ENCODE results near the gene MST1.

Gene MST1

GRCh38 chr3:49703956-49704355 lies 14.7 kb upstream of the MST1 start:
- H3K9ac ChIP-seq (ENCODE audit: low read depth, low read length, poor library complexity), result peak overlapping the region; percentile 67
- no peaks in the 10 kb centered on the region for H3K79me1 ChIP-seq (ENCODE audit: low read depth, low read length)
- DNase-seq (ENCODE audit: low spot score), result no peak
- no peak overlapping the region for H3K23ac ChIP-seq (ENCODE audit: low read depth, low read length, poor library complexity)
- H4K8ac ChIP-seq (ENCODE audit: low read depth, low read length), result no peak overlapping the region
- H3K4ac ChIP-seq (ENCODE audit: low read length), result no peak overlapping the region
- peaks cover 0 to 2% of the 10 kb centered on the region in 2 donors for H3K4me1 ChIP-seq (ENCODE audit: control insufficient read depth in 2 of 2, insufficient read depth in 1 of 2, low read depth in 1 of 2, low read length in 2 of 2)
- no peaks in the 10 kb centered on the region for H3K27me3 ChIP-seq (ENCODE audit: control insufficient read depth in 3 of 3, insufficient read depth in 3 of 3, low read depth in 1 of 3, low read length in 3 of 3)
- no peak overlapping the region for H3K14ac ChIP-seq (ENCODE audit: low read length)
- no peak overlapping the region for H3K4me3 ChIP-seq (ENCODE audit: low read length in 2 of 2)
- H2BK12ac ChIP-seq (ENCODE audit: low read length), result no peak overlapping the region
- no peak overlapping the region for H2BK15ac ChIP-seq (ENCODE audit: low read length)
- WGBS, 2 donors (ENCODE audit: extremely low coverage in 2 of 2, insufficient read length in 2 of 2, insufficient replicate concordance in 1 of 2), result no CpG with 5 or more reads among the region's 7 CpGs
- H3K4me2 ChIP-seq (ENCODE audit: insufficient read depth, low read length, poor library complexity, severe bottlenecking), result no peak overlapping the region
- no peak overlapping the region for H2BK120ac ChIP-seq (ENCODE audit: low read depth, low read length)
- H3K27ac ChIP-seq (replicated peaks; ENCODE audit: low read length), result no peak overlapping the region
- H4K91ac ChIP-seq (ENCODE audit: low read depth, low read length, poor library complexity), result no peak overlapping the region
- no peak overlapping the region for H2AK5ac ChIP-seq (ENCODE audit: low read depth, low read length)
- H2BK5ac ChIP-seq (ENCODE audit: low read length), result no peak overlapping the region
- peaks cover 0 to 2% of the 10 kb centered on the region in 2 donors for H3K9me3 ChIP-seq (replicated peaks in 1 of 2; ENCODE audit: control insufficient read depth in 2 of 2, insufficient read depth in 1 of 2, low read depth in 1 of 2, low read length in 2 of 2)
- H3K36me3 ChIP-seq (replicated peaks in 1 of 2; ENCODE audit: control insufficient read depth in 2 of 2, insufficient read depth in 2 of 2, low read length in 2 of 2), result peaks cover 15 to 43% of the 10 kb centered on the region in 2 donors
- H3K18ac ChIP-seq (ENCODE audit: low read length), result no peak overlapping the region
- H2AFZ ChIP-seq (ENCODE audit: low read length), result no peak overlapping the region

GRCh38 chr3:49703443-49703927 lies 14.2 kb upstream of the MST1 start:
- no peak overlapping the region for H3K4me2 ChIP-seq (ENCODE audit: insufficient read depth, low read length, poor library complexity, severe bottlenecking)
- no CpG with 5 or more reads among the region's 14 CpGs for WGBS, 2 donors (ENCODE audit: extremely low coverage in 2 of 2, insufficient read length in 2 of 2, insufficient replicate concordance in 1 of 2)

GRCh38 chr3:49702672-49703071 lies 13.4 kb upstream of the MST1 start:
- Histone ChIP-seq H2BK15ac (ENCODE audit: low read length) (no peak overlapping the region), H3K18ac (ENCODE audit: low read length) (no peak overlapping the region), H3K27me3 (ENCODE audit: control insufficient read depth in 3 of 3, insufficient read depth in 3 of 3, low read depth in 1 of 3, low read length in 3 of 3) (no peaks in the 10 kb centered on the region), H3K4me2 (ENCODE audit: insufficient read depth, low read length, poor library complexity, severe bottlenecking) (no peak overlapping the region), H3K4me1 (ENCODE audit: control insufficient read depth in 2 of 2, insufficient read depth in 1 of 2, low read depth in 1 of 2, low read length in 2 of 2) (peaks cover 0 to 2% of the 10 kb centered on the region in 2 donors), H3K14ac (ENCODE audit: low read length) (no peak overlapping the region), H2BK5ac (ENCODE audit: low read length) (no peak overlapping the region), H2AFZ (ENCODE audit: low read length) (no peak overlapping the region), H4K91ac (ENCODE audit: low read depth, low read length, poor library complexity) (no peak overlapping the region), H4K8ac (ENCODE audit: low read depth, low read length) (peak overlapping the region; percentile 77), H2BK120ac (ENCODE audit: low read depth, low read length) (no peak overlapping the region), H2AK5ac (ENCODE audit: low read depth, low read length) (no peak overlapping the region), H3K4ac (ENCODE audit: low read length) (no peak overlapping the region), H3K9ac (ENCODE audit: low read depth, low read length, poor library complexity) (peak overlapping the region; percentile 50), H3K9me3 (replicated peaks in 1 of 2; ENCODE audit: control insufficient read depth in 2 of 2, insufficient read depth in 1 of 2, low read depth in 1 of 2, low read length in 2 of 2) (peaks cover 0 to 2% of the 10 kb centered on the region in 2 donors), H2BK12ac (ENCODE audit: low read length) (no peak overlapping the region), H3K79me1 (ENCODE audit: low read depth, low read length) (no peaks in the 10 kb centered on the region), H3K23ac (ENCODE audit: low read depth, low read length, poor library complexity) (no peak overlapping the region), H3K4me3 (ENCODE audit: low read length in 2 of 2) (no peak overlapping the region), H3K36me3 (replicated peaks in 1 of 2; ENCODE audit: control insufficient read depth in 2 of 2, insufficient read depth in 2 of 2, low read length in 2 of 2) (peaks cover 17 to 49% of the 10 kb centered on the region in 2 donors), H3K27ac (replicated peaks; ENCODE audit: low read length) (no peak overlapping the region)
- no peak for DNase-seq (ENCODE audit: low spot score)
- no CpG with 5 or more reads among the region's 11 CpGs for WGBS, 2 donors (ENCODE audit: extremely low coverage in 2 of 2, insufficient read length in 2 of 2, insufficient replicate concordance in 1 of 2)

More at GRCh38 chr3:49703443-49703927, 14.2 kb upstream of the MST1 start:
- H2AK5ac ChIP-seq (ENCODE audit: low read depth, low read length), result no peak overlapping the region
- H2BK5ac ChIP-seq (ENCODE audit: low read length), result peak overlapping the region; percentile 16
- H3K4me3 ChIP-seq (ENCODE audit: low read length in 2 of 2), result no peak overlapping the region
- no peak overlapping the region for H2BK12ac ChIP-seq (ENCODE audit: low read length)
- no peak overlapping the region for H3K18ac ChIP-seq (ENCODE audit: low read length)
- peaks cover 0 to 2% of the 10 kb centered on the region in 2 donors for H3K4me1 ChIP-seq (ENCODE audit: control insufficient read depth in 2 of 2, insufficient read depth in 1 of 2, low read depth in 1 of 2, low read length in 2 of 2)
- H3K4ac ChIP-seq (ENCODE audit: low read length), result no peak overlapping the region
- H2BK120ac ChIP-seq (ENCODE audit: low read depth, low read length), result no peak overlapping the region
- H3K27me3 ChIP-seq (ENCODE audit: control insufficient read depth in 3 of 3, insufficient read depth in 3 of 3, low read depth in 1 of 3, low read length in 3 of 3), result no peaks in the 10 kb centered on the region
- peak; percentile 45 for DNase-seq (ENCODE audit: low spot score)
- no peak overlapping the region for H4K8ac ChIP-seq (ENCODE audit: low read depth, low read length)
- no peak overlapping the region for H4K91ac ChIP-seq (ENCODE audit: low read depth, low read length, poor library complexity)
- no peaks in the 10 kb centered on the region for H3K79me1 ChIP-seq (ENCODE audit: low read depth, low read length)
- no peak overlapping the region for H3K27ac ChIP-seq (replicated peaks; ENCODE audit: low read length)
- no peak overlapping the region for H2AFZ ChIP-seq (ENCODE audit: low read length)
- H3K9ac ChIP-seq (ENCODE audit: low read depth, low read length, poor library complexity), result peak overlapping the region; percentile 67
- peaks cover 0 to 2% of the 10 kb centered on the region in 2 donors for H3K9me3 ChIP-seq (replicated peaks in 1 of 2; ENCODE audit: control insufficient read depth in 2 of 2, insufficient read depth in 1 of 2, low read depth in 1 of 2, low read length in 2 of 2)
- H2BK15ac ChIP-seq (ENCODE audit: low read length), result no peak overlapping the region
- H3K14ac ChIP-seq (ENCODE audit: low read length), result no peak overlapping the region
- H3K23ac ChIP-seq (ENCODE audit: low read depth, low read length, poor library complexity), result no peak overlapping the region
- H3K36me3 ChIP-seq (replicated peaks in 1 of 2; ENCODE audit: control insufficient read depth in 2 of 2, insufficient read depth in 2 of 2, low read length in 2 of 2), result peaks cover 15 to 43% of the 10 kb centered on the region in 2 donors

- Histone ChIP-seq H3K18ac (ENCODE audit: low read length) (peak overlapping the region; percentile 31), H3K23ac (ENCODE audit: low read depth, low read length, poor library complexity) (no peak overlapping the region), H3K9ac (ENCODE audit: low read depth, low read length, poor library complexity) (no peak overlapping the region), H3K4me1 (ENCODE audit: control insufficient read depth in 2 of 2, insufficient read depth in 1 of 2, low read depth in 1 of 2, low read length in 2 of 2) (peaks cover 0 to 2% of the 10 kb centered on the region in 2 donors), H3K14ac (ENCODE audit: low read length) (no peak overlapping the region), H3K36me3 (replicated peaks in 1 of 2; ENCODE audit: control insufficient read depth in 2 of 2, insufficient read depth in 2 of 2, low read length in 2 of 2) (peaks cover 17 to 48% of the 10 kb centered on the region in 2 donors), H3K4me2 (ENCODE audit: insufficient read depth, low read length, poor library complexity, severe bottlenecking) (no peak overlapping the region), H2AK5ac (ENCODE audit: low read depth, low read length) (no peak overlapping the region), H3K9me3 (replicated peaks in 1 of 2; ENCODE audit: control insufficient read depth in 2 of 2, insufficient read depth in 1 of 2, low read depth in 1 of 2, low read length in 2 of 2) (peaks cover 0 to 2% of the 10 kb centered on the region in 2 donors), H3K79me1 (ENCODE audit: low read depth, low read length) (peaks cover 2% of the 10 kb centered on the region), H4K8ac (ENCODE audit: low read depth, low read length) (no peak overlapping the region), H2BK15ac (ENCODE audit: low read length) (no peak overlapping the region), H2BK12ac (ENCODE audit: low read length) (no peak overlapping the region), H2AFZ (ENCODE audit: low read length) (no peak overlapping the region), H2BK5ac (ENCODE audit: low read length) (peak overlapping the region; percentile 32), H4K91ac (ENCODE audit: low read depth, low read length, poor library complexity) (no peak overlapping the region), H3K4ac (ENCODE audit: low read length) (no peak overlapping the region), H2BK120ac (ENCODE audit: low read depth, low read length) (no peak overlapping the region), H3K4me3 (ENCODE audit: low read length in 2 of 2) (peak overlapping the region in 1 of 2 donors; percentile 61), H3K27ac (replicated peaks; ENCODE audit: low read length) (peak overlapping the region; percentile 14), H3K27me3 (ENCODE audit: control insufficient read depth in 3 of 3, insufficient read depth in 3 of 3, low read depth in 1 of 3, low read length in 3 of 3) (no peaks in the 10 kb centered on the region)
- WGBS, 2 donors (ENCODE audit: extremely low coverage in 2 of 2, insufficient read length in 2 of 2, insufficient replicate concordance in 1 of 2), result no CpG with 5 or more reads among the region's 21 CpGs
- DNase-seq (ENCODE audit: low spot score), result no peak
These were observed 12.3 kb upstream of the MST1 start for GRCh38 chr3:49701388-49702077.

Data from neuronal stem cell (in vitro differentiated cells).